ENCODE results near the gene WDTC1. TPM values are rescaled to one million over a fixed set of nuclear protein-coding genes. Genes with fewer than 3 reads are reported as not detected.

Gene WDTC1
- total RNA-seq, 1 donor from 2014 or later, result 50.4 TPM

DNA sequence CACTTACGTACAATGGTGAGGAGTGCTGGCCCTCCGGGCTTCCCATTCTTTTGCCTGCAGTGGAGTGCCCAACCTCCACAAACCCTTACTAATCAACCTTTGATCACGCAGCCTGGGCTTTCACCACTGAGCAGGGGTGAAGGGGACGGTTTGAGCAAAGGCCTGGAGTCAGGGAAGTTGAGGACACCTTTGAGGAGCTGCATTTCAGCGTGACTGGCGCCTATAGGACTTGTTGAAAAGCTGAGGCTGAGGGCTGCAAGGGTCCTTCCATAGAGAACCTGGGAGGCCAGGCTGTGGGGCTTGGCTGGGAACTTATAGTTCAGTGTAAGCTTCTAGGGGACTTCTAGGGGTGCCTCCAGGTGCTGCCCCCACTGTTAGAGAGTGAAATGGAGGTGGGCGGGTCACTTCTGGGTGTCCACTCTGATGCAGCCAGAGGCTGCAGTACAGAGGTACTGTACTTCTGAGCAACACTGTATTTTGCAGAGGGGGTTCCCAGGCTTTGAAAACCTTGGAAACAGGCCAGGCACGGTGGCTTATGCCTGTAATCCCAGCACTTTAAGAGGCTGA lies 117.2 kb downstream of the WDTC1 start:
- no peak for DNase-seq (ENCODE audit: extremely low spot score, unreplicated experiment)
- no peak overlapping the region for H3K4me3 Mint-ChIP-seq (ENCODE audit: unreplicated experiment)
- no peak for TF ChIP-seq CTCF (IDR thresholded peaks at IDR 0.05)
- H3K4me1 Mint-ChIP-seq (ENCODE audit: unreplicated experiment), result peaks cover 14% of the 10 kb centered on the region
- H3K9me3 Mint-ChIP-seq (ENCODE audit: unreplicated experiment), result no peaks in the 10 kb centered on the region
- peaks cover 7% of the 10 kb centered on the region for H3K36me3 Mint-ChIP-seq (ENCODE audit: unreplicated experiment)
- H3K27ac Mint-ChIP-seq (ENCODE audit: unreplicated experiment), result no peak overlapping the region
- H3K27me3 Mint-ChIP-seq (ENCODE audit: unreplicated experiment), result no peaks in the 10 kb centered on the region

DNA sequence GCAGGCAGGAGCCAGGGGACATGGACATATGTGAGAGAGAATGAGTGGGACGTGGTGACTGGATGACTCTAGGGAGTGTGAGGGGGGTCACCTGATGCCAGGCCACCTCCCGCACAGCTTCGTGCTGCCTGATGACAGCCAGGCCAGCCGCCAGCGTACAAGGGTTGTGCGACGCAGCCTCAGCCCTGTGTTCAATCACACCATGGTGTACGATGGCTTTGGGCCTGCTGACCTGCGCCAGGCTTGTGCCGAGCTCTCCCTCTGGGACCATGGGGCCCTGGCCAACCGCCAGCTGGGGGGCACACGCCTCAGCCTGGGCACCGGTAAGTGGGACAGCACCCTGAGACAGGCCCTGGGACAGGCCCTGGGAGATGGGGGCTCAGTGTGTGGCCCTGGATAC lies 118.7 kb downstream of the WDTC1 start:
- peaks cover 10% of the 10 kb centered on the region for H3K4me1 Mint-ChIP-seq (ENCODE audit: unreplicated experiment)
- H3K4me3 Mint-ChIP-seq (ENCODE audit: unreplicated experiment), result no peak overlapping the region
- H3K27me3 Mint-ChIP-seq (ENCODE audit: unreplicated experiment), result no peaks in the 10 kb centered on the region

DNA sequence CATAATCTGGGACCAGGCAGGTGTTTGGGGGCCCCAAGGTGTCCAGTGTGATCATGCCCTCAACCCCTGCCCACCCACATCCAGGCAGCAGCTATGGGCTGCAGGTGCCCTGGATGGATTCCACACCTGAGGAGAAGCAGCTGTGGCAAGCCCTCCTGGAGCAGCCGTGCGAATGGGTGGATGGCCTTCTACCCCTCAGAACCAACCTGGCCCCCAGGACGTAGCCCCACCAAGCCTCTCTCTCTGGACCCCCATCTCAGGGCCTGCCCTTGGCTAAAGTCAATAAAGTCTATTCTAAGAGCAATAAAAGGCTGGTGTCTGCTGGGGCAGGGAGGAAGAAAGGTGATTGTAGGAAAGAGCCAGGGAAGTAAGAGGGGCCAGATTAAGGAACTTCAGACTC lies 119.2 kb downstream of the WDTC1 start:
- Mint-ChIP-seq H3K27me3 (ENCODE audit: unreplicated experiment) (no peaks in the 10 kb centered on the region), H3K36me3 (ENCODE audit: unreplicated experiment) (peaks cover 7% of the 10 kb centered on the region), H3K4me1 (ENCODE audit: unreplicated experiment) (peaks cover 10% of the 10 kb centered on the region), H3K27ac (ENCODE audit: unreplicated experiment) (no peak overlapping the region), H3K9me3 (ENCODE audit: unreplicated experiment) (no peaks in the 10 kb centered on the region), H3K4me3 (ENCODE audit: unreplicated experiment) (no peak overlapping the region)
- TF ChIP-seq CTCF (IDR thresholded peaks at IDR 0.05), result no peak
- DNase-seq (ENCODE audit: extremely low spot score, unreplicated experiment), result no peak

More for the DNA sequence above, 118.7 kb downstream of the WDTC1 start:
- Mint-ChIP-seq H3K27ac (ENCODE audit: unreplicated experiment) (no peak overlapping the region), H3K9me3 (ENCODE audit: unreplicated experiment) (no peaks in the 10 kb centered on the region), H3K36me3 (ENCODE audit: unreplicated experiment) (peaks cover 7% of the 10 kb centered on the region)
- TF ChIP-seq CTCF (IDR thresholded peaks at IDR 0.05), result no peak
- DNase-seq (ENCODE audit: extremely low spot score, unreplicated experiment), result no peak

DNA sequence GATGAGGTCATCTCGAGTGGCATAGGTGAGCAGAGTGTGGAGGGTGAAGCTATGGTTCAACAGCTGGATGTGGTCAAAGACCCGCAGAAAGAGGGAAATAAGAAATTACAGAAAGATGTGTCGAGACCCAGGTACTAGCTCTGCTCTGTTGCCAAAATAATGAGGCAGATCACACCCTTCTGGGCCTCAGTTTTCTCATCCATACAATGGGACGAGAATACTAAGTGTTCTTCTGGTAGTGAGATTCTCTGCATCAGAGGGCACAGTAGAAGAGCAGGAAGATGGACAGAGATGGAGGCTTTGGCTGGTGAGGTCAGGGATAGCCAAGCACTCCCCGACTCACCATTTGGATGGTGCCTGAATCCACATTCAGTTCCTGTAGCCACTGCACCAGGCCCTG lies 121.3 kb downstream of the WDTC1 start:
- peaks cover 19% of the 10 kb centered on the region for H3K36me3 Mint-ChIP-seq (ENCODE audit: unreplicated experiment)
- DNase-seq (ENCODE audit: extremely low spot score, unreplicated experiment), result no peak
- H3K27ac Mint-ChIP-seq (ENCODE audit: unreplicated experiment), result no peak overlapping the region
- H3K27me3 Mint-ChIP-seq (ENCODE audit: unreplicated experiment), result no peaks in the 10 kb centered on the region
- TF ChIP-seq CTCF (IDR thresholded peaks at IDR 0.05), result no peak
- no peak overlapping the region for H3K4me3 Mint-ChIP-seq (ENCODE audit: unreplicated experiment)
- H3K9me3 Mint-ChIP-seq (ENCODE audit: unreplicated experiment), result no peaks in the 10 kb centered on the region
- peaks cover 8% of the 10 kb centered on the region for H3K4me1 Mint-ChIP-seq (ENCODE audit: unreplicated experiment)

DNA sequence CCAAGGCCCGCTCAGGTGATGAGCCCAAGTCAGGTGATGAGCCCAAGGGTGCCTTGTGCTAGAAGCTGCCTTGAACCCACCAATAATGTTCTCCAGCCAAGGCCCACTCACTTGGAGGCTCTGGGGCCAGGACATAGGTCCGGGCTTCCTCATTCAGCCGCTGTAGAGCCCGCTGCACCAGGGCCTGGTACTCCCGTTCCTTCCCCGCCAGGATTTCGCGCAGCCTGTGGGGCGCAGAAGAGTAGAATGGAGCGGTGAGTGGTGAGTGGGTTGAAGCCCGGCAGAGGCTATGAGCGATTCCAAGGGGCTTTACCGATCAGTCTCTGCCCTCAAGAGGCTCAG lies 121.8 kb downstream of the WDTC1 start:
- Mint-ChIP-seq H3K4me1 (ENCODE audit: unreplicated experiment) (peaks cover 5% of the 10 kb centered on the region), H3K27me3 (ENCODE audit: unreplicated experiment) (no peaks in the 10 kb centered on the region), H3K27ac (ENCODE audit: unreplicated experiment) (no peak overlapping the region), H3K9me3 (ENCODE audit: unreplicated experiment) (no peaks in the 10 kb centered on the region), H3K36me3 (ENCODE audit: unreplicated experiment) (peaks cover 20% of the 10 kb centered on the region), H3K4me3 (ENCODE audit: unreplicated experiment) (no peak overlapping the region)
- TF ChIP-seq CTCF (IDR thresholded peaks at IDR 0.05), result no peak
- DNase-seq (ENCODE audit: extremely low spot score, unreplicated experiment), result no peak
